Vagina (tissue), 2 donors: ENCODE results near the gene ITGB3BP.

ENCODE experiments used
- CTCF ChIP-seq, 3 experiments: fragments of 450-650 bp in 2 of 3; fragments of 200-600 bp in 1 of 3; sonication (generic) in 1 of 3; IDR thresholded peaks; one replicate each; pipeline ENCODE4 v1.5.1; 2017 to 2019; ENCODE audit warnings: antibody characterized with exemption in 3 of 3, mild to moderate bottlenecking in 2 of 3, moderate library complexity in 2 of 3
- POLR2A ChIP-seq, 2 donors: fragments of 450-650 bp; IDR thresholded peaks; one replicate each; pipeline ENCODE4 v1.6.1; 2017; ENCODE audit warnings: antibody characterized with exemption in 2 of 2, mild to moderate bottlenecking in 2 of 2, moderate library complexity in 2 of 2
- POLR2AphosphoS5 ChIP-seq, 2 donors: sonication (generic); formaldehyde crosslinking; IDR thresholded peaks; one replicate each; pipeline ENCODE4 v1.9.0; 2017; ENCODE audit warnings: antibody characterized with exemption in 2 of 2, mild to moderate bottlenecking in 2 of 2, low read depth in 1 of 2; ENCODE audit not compliant: insufficient read depth in 1 of 2

DNA sequence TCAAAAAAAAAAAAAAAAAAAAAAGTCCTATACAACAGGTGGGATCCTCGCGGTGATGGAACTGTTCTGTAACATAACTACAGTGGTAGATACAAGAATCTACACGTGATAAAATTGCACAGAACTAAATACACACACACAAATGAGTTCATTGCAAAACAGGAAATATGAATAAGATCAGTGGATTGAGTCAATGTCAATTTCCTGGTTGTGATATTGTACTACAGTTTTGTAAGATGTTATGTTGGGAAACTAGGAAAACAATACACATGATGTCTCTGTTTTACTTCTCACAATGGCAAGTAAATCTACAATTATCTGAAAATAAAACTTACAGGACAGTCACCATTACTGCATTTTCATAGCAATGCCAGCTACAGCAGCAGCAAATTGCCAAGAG is 59.8 kb downstream of the ITGB3BP start:
- TF ChIP-seq CTCF (IDR thresholded peaks at IDR 0.05) (no peak), POLR2A (IDR thresholded peaks at IDR 0.05) (no peak), POLR2AphosphoS5 (IDR thresholded peaks at IDR 0.05; ENCODE audit: insufficient read depth in 1 of 2, low read depth in 1 of 2) (no peak)
